ENCODE results near the gene PF4V1. TPM values are rescaled to one million over a fixed set of nuclear protein-coding genes. Genes with fewer than 3 reads are reported as not detected.
"Not testable (repeated sequence)": the region's sequence is repeated elsewhere in the genome, so short reads cannot be mapped to it uniquely, and the experiment has no call there.

The PF4V1 gene
- polyA plus RNA-seq, 4 donors: 0.42 to 1.1 (median 0.55) TPM

GRCh38 chr4:73869130-73870055, 16.3 kb downstream of the PF4V1 start, which contains the start of gene CXCL1:
CXCL1 (plus strand) TSS chr4:73869393; CDS start chr4:73869471, 78 bp downstream.
- no peak for DNase-seq (ENCODE audit: low read depth in 4 of 4, low spot score in 3 of 4)

- DNase-seq (ENCODE audit: low read depth in 4 of 4, low spot score in 3 of 4): no peak
These were observed 17.2 kb downstream of the PF4V1 start for GRCh38 chr4:73870260-73870659.

GRCh38 chr4:73870768-73871167, 17.7 kb downstream of the PF4V1 start:
- no peak for DNase-seq (ENCODE audit: low read depth in 4 of 4, low spot score in 3 of 4)

DNA sequence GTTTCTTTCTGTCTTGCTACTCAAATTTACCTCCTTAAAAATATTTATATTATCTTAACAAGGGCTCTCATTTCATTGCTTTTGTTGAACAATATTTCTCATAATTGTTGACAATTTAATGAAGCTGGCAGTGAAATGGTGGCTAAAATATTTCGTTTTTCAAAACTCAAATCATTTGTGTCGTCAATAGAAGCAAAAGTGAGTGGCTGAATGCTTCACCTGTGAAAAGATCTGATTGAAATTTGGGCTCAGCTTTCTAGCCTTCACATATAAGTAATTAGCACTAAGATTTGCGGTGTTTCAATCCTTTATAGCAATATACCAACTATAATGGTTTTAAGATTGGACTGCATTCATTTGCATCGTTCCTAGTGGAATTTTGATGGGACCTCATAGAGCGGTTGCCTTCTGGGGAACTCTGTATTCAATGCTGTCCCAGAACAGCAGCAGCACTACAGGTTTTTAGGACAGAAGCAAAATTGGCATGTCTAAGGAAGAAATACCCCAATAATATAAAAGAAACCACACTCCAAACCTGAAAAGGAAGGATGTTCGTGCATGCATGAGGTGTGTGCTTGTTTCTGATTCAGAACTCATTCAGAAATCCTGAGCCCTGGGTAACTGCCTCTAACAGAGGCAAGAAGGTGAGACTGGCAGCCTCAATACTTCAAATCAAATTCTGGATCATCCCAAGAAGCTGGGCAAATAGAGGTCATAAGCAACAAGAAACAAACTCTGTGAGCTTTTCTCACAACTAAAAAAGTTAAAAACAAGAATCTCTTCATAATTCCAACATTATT, 18.6 kb downstream of the PF4V1 start:
- DNase-seq (ENCODE audit: low read depth in 4 of 4, low spot score in 3 of 4): no peak

- no peak for DNase-seq (ENCODE audit: low read depth in 4 of 4, low spot score in 3 of 4)
These were observed 19.4 kb downstream of the PF4V1 start for GRCh38 chr4:73872316-73873108.

GRCh38 chr4:73874386-73874785, 21.3 kb downstream of the PF4V1 start:
- no peak for DNase-seq (ENCODE audit: low read depth in 4 of 4, low spot score in 3 of 4)

GRCh38 chr4:73875401-73875800, 22.3 kb downstream of the PF4V1 start:
- DNase-seq (ENCODE audit: low read depth in 4 of 4, low spot score in 3 of 4): no peak

GRCh38 chr4:73883306-73883705, 30.2 kb downstream of the PF4V1 start:
- no peak for DNase-seq (ENCODE audit: low read depth in 4 of 4, low spot score in 3 of 4)

- no peak for DNase-seq (ENCODE audit: low read depth in 4 of 4, low spot score in 3 of 4)
These were observed 32.6 kb downstream of the PF4V1 start for GRCh38 chr4:73885574-73886267.

DNA sequence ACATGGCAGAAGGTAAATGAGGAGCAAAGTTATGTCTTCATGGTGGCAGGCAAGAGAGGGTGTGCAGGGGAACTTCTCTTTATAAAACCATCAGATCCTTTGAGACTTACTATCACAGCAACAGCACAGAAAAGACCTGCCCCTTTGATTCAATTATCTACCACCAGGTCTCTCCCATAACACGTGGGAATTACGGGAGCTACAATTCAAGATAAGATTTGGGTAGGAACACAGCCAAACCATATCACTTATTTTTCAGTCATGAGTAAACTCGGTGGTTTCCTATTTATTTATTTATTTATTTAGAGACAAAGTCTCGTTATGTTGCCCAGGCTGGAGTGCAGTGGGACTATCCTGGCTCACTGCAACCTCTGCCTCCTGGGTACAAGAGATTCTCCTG, 38.2 kb downstream of the PF4V1 start:
- DNase-seq (ENCODE audit: low read depth in 4 of 4, low spot score in 3 of 4): no peak

- DNase-seq (ENCODE audit: low read depth in 4 of 4, low spot score in 3 of 4): no peak
These were observed 38.8 kb downstream of the PF4V1 start for GRCh38 chr4:73891739-73892405.

GRCh38 chr4:73892966-73893365, 39.9 kb downstream of the PF4V1 start:
- DNase-seq (ENCODE audit: low read depth in 4 of 4, low spot score in 3 of 4): no peak

DNA sequence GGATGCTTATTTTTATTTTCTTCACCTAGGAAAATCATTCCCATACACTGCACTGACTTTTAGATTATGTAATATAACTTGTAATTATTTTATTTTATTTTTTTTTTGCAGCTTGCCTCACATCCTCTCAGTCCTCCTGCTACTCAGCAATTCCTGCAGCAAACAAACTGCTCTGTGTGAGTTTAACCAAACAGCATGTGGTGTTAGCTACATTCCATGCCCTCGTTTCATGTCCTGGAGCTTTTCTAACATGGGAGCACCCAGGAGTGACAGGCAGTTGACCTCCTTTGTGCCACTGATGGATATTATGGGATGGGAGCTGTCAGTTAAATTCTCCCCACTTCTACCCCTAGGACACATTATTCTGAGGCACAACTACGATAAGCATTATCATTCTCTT, 40.9 kb downstream of the PF4V1 start:
- DNase-seq (ENCODE audit: low read depth in 4 of 4, low spot score in 3 of 4): no peak

GRCh38 chr4:73895201-73896175, 42.4 kb downstream of the PF4V1 start:
- DNase-seq (ENCODE audit: low read depth in 4 of 4, low spot score in 3 of 4): no peak

DNA sequence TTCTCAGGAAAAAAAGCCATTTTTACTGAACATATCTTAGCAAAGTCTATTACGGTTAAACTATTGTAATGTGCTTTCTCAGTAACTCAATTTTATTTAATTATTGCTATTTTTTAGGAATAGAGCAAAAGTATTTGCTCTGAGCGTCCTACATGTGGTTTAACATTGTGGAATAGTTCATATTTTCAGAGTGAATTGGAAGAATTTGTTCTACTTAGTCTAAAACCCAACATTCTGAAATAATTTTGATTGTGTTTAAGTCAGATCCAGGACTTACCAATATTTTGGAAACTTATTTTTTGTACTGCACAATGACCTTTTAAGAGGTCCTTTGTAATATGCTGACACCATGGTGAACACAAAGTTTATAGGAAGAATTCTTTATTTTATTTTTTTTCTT, 43.3 kb downstream of the PF4V1 start:
- no peak for DNase-seq (ENCODE audit: low read depth in 4 of 4, low spot score in 3 of 4)

GRCh38 chr4:73897380-73898136, 44.5 kb downstream of the PF4V1 start:
- no peak for DNase-seq (ENCODE audit: low read depth in 4 of 4, low spot score in 3 of 4)

DNA sequence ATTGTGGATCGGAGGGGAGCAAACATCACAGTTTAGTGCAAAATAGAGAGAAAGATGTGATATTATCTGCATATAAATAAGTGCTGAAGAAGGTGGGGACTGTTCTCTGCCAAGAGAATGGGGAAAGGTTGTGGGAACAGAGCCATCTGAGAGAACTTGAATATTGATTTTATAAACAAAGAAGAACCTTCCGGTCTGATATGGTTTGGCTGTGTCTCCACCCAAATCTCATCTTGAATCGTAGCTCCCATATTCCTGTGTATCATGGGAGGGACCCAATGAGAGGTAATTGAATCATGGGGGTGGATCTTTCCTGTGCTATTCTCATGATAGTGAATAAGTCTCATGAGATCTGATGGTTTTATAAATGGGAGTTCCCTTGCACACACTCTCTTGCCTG, 46.2 kb downstream of the PF4V1 start:
- DNase-seq (ENCODE audit: low read depth in 4 of 4, low spot score in 3 of 4): not testable (repeated sequence)

DNA sequence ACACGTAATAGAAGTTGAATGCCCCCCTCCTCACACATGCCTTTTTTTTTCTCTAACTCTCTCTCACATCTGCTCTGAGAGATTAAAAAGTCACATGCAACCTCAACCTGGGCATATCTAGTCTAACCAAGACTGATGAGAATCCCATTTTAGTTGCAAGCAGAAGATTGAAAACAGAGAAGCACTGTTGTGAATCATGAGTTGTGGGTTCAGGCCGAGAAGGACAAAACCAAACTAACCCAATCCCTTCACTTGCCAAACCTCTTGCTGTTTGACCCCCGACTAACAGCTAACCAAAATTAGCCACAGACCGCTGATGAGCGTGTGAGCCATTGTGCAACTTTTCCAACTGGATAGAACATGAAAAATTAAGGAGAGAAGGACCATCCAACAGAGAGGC, 47.9 kb downstream of the PF4V1 start:
- no peak for DNase-seq (ENCODE audit: low read depth in 4 of 4, low spot score in 3 of 4)
